Measurements from ENCODE around the gene NSMCE4A. TPM values are rescaled to one million over a fixed set of nuclear protein-coding genes. Genes with fewer than 3 reads are reported as not detected.

NSMCE4A gene
- total and polyA plus RNA-seq, 9 of the 15 experiments (the other 6 are each of a cell fraction or from before 2014, with no cell fraction given), result 8.4 to 88.5 (median 46.4) TPM

DNA sequence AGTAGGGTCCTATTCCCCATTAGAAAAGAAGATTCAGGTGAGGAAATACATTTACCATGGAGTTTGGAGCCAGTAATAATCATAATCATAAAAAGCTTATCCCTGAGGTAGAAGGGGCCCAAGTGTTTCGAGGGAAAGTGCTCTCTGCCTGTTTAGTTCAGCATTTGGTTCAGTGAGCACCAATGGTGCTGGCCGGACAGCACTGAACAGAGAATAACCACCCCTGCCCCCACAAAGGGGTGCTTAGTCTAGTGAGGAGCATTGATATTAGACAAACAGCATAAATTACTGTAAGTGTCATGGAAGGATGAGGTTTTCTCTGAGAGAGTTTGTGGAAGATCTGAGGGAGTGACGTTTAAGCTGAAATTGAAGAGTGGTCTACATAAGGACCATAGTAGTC, 25.6 kb downstream of the NSMCE4A start (continued):
- TF ChIP-seq, protein P1, sequence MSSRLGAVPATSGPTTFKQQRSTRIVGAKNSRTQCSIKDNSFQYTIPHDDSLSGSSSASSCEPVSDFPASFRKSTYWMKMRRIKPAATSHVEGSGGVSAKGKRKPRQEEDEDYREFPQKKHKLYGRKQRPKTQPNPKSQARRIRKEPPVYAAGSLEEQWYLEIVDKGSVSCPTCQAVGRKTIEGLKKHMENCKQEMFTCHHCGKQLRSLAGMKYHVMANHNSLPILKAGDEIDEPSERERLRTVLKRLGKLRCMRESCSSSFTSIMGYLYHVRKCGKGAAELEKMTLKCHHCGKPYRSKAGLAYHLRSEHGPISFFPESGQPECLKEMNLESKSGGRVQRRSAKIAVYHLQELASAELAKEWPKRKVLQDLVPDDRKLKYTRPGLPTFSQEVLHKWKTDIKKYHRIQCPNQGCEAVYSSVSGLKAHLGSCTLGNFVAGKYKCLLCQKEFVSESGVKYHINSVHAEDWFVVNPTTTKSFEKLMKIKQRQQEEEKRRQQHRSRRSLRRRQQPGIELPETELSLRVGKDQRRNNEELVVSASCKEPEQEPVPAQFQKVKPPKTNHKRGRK (tag; IDR thresholded peaks at IDR 0.05), result no peak
- TF ChIP-seq, protein P2, sequence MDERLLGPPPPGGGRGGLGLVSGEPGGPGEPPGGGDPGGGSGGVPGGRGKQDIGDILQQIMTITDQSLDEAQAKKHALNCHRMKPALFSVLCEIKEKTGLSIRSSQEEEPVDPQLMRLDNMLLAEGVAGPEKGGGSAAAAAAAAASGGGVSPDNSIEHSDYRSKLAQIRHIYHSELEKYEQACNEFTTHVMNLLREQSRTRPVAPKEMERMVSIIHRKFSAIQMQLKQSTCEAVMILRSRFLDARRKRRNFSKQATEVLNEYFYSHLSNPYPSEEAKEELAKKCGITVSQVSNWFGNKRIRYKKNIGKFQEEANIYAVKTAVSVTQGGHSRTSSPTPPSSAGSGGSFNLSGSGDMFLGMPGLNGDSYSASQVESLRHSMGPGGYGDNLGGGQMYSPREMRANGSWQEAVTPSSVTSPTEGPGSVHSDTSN (CRISPR knock-in tag; IDR thresholded peaks at IDR 0.05; ENCODE audit: low read depth), result no peak
- TF ChIP-seq, protein P2 (tag; conservative IDR thresholded peaks at IDR 0.05; ENCODE audit: low read depth), result no peak
- TF ChIP-seq RBM14 (IDR thresholded peaks at IDR 0.05; ENCODE audit: borderline replicate concordance, insufficient read depth, low read depth, low read length) (no peak), ZSCAN32 (CRISPR knock-in tag; IDR thresholded peaks at IDR 0.05) (no peak), TAF9B (IDR thresholded peaks at IDR 0.05; ENCODE audit: partially characterized antibody) (no peak), ZNF24 (IDR thresholded peaks at IDR 0.05) (no peak), U2AF1 (optimal IDR thresholded peaks at IDR 0.05; ENCODE audit: low read depth, low read length) (no peak), XRCC3 (IDR thresholded peaks at IDR 0.05) (no peak)

Measured in K562 (cell line).